Breast epithelium (tissue), 3 donors: ENCODE measurements around the gene A3GALT2.
"Not testable (repeated sequence)": the region's sequence is repeated elsewhere in the genome, so short reads cannot be mapped to it uniquely, and the experiment has no call there.

ENCODE experiments used
- CTCF ChIP-seq, 3 donors: fragments of 450-650 bp; IDR thresholded peaks; one replicate each; pipeline ENCODE4 v1.5.1; 2016 to 2017; ENCODE audit warnings: antibody characterized with exemption in 3 of 3, mild to moderate bottlenecking in 3 of 3, moderate library complexity in 3 of 3
- POLR2AphosphoS5 ChIP-seq, 3 donors: sonication (generic); formaldehyde crosslinking; IDR thresholded peaks; one replicate each; pipeline ENCODE4 v1.6.1; 2017; ENCODE audit warnings: antibody characterized with exemption in 3 of 3

DNA sequence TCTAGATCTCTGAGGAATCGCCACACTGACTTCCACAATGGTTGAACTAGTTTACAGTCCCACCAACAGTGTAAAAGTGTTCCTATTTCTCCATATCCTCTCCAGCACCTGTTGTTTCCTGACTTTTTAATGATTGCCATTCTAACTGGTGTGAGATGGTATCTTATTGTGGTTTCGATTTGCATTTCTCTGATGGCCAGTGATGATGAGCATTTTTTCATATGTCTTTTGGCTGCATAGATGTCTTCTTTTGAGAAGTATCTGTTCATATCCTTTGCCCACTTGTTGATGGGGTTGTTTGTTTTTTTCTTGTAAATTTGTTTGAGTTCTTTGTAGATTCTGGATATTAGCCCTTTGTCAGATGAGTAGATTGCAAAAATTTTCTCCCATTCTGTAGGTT, 30.3 kb downstream of the A3GALT2 start:
- not testable (repeated sequence) for TF ChIP-seq CTCF, POLR2AphosphoS5 (IDR thresholded peaks at IDR 0.05)
